Umbilical cord (tissue), 2 donors: ENCODE measurements around the gene LY6G6D. TPM values are rescaled to one million over a fixed set of nuclear protein-coding genes. Genes with fewer than 3 reads are reported as not detected.
A peak's percentile ranks its signal among the peaks of the same experiment; 100 is the strongest.

Experiments used
- DNase-seq: peaks from one replicate; pipeline ENCODE4 v3.0.0-alpha.2; 2015; ENCODE audit warnings: low spot score
- total RNA-seq: library from RNA; depleted of rRNA; stranded (reverse); fragments of >200 nt; gene quantifications from one replicate; pipeline ENCODE4 v1.2.3, GENCODE V29; 2014; ENCODE audit warnings: low replicate concordance; ENCODE audit not compliant: insufficient read depth

The LY6G6D gene
- total RNA-seq, 1 donor from 2014 or later = not detected

- DNase-seq = peak; percentile 80
Measured at GRCh38 chr6:31734821-31735406, 19.8 kb downstream of the LY6G6D start.

- DNase-seq = peak; percentile 96
Measured at GRCh38 chr6:31736021-31736767, 21.0 kb downstream of the LY6G6D start, which contains the start of gene CLIC1. TSS of gene CLIC1 (minus strand) at chr6:31736530. CDS start at chr6:31736300, 230 bp downstream.

- DNase-seq = no peak
Measured at GRCh38 chr6:31736768-31737314, 21.7 kb downstream of the LY6G6D start.

- peak; percentile 66 for DNase-seq
Measured at GRCh38 chr6:31737315-31737990, 22.3 kb downstream of the LY6G6D start.

- peak; percentile 93 for DNase-seq
Measured at GRCh38 chr6:31737991-31738979, 23.1 kb downstream of the LY6G6D start.

- peak; percentile 100 for DNase-seq
Measured at GRCh38 chr6:31739639-31740396, 24.7 kb downstream of the LY6G6D start, which contains the start of gene MSH5. TSS of gene MSH5 (plus strand) at chr6:31740005. CDS start at chr6:31740467, 462 bp downstream.

GRCh38 chr6:31740397-31741223, 25.5 kb downstream of the LY6G6D start:
- DNase-seq = no peak

- DNase-seq = no peak
Measured at GRCh38 chr6:31741815-31742214, 26.7 kb downstream of the LY6G6D start.

- no peak for DNase-seq
Measured at GRCh38 chr6:31742894-31743293, 27.7 kb downstream of the LY6G6D start.

GRCh38 chr6:31744422-31744821, 29.3 kb downstream of the LY6G6D start:
- no peak for DNase-seq

GRCh38 chr6:31749301-31750036, 34.3 kb downstream of the LY6G6D start:
- no peak for DNase-seq

GRCh38 chr6:31750411-31751022, 35.4 kb downstream of the LY6G6D start:
- no peak for DNase-seq

- no peak for DNase-seq
Measured at GRCh38 chr6:31752739-31753319, 37.7 kb downstream of the LY6G6D start.

GRCh38 chr6:31758281-31758680, 43.1 kb downstream of the LY6G6D start:
- no peak for DNase-seq

- DNase-seq = no peak
Measured at GRCh38 chr6:31760790-31761189, 45.6 kb downstream of the LY6G6D start.

GRCh38 chr6:31761343-31761742, 46.2 kb downstream of the LY6G6D start:
- no peak for DNase-seq

GRCh38 chr6:31762356-31762755, 47.2 kb downstream of the LY6G6D start, which contains the start of gene SAPCD1:
TSS of gene SAPCD1 (plus strand) at chr6:31762656. CDS start at chr6:31763055, 399 bp downstream.
- no peak for DNase-seq
